CD4-positive, alpha-beta memory T cell (primary cell): ENCODE results near the gene TRIM10. TPM values are rescaled to one million over a fixed set of nuclear protein-coding genes. Genes with fewer than 3 reads are reported as not detected.
A peak's percentile ranks its signal among the peaks of the same experiment; 100 is the strongest.

ENCODE experiments used
- CTCF ChIA-PET: fragments of 350-600 bp; sonication (Branson Sonifier 250); formaldehyde crosslinking; loops from one replicate; lab custom pipeline; 2021; ENCODE audit warnings: inconsistent platforms; ENCODE audit not compliant: partially characterized antibody; lab: Charles Lee
- POLR2A ChIA-PET: fragments of 350-600 bp; sonication (Branson Sonifier 250); formaldehyde crosslinking; loops from one replicate; lab custom pipeline; 2021; ENCODE audit not compliant: partially characterized antibody; lab: Charles Lee
- DNase-seq, 5 donors: peaks; one replicate each; pipeline versions ENCODE4 v3.0.0 to v3.0.0-alpha.2; 2020 to 2022; ENCODE audit warnings: mixed read lengths in 1 of 5
- H3K27ac ChIP-seq: one replicate; pipeline ENCODE4 v1.7.0; 2013; ENCODE audit warnings: low read depth, low read length
- H3K27me3 ChIP-seq: 2 replicates; pipeline ENCODE4 v1.7.0; 2013; ENCODE audit warnings: mild to moderate bottlenecking, low read length, moderate library complexity; ENCODE audit not compliant: insufficient read depth
- H3K36me3 ChIP-seq: 2 replicates; pipeline ENCODE4 v1.7.0; 2013; ENCODE audit warnings: mild to moderate bottlenecking, low read length, moderate library complexity; ENCODE audit not compliant: insufficient read depth
- H3K4me1 ChIP-seq: 2 replicates; pipeline ENCODE4 v1.7.0; 2013; ENCODE audit warnings: mild to moderate bottlenecking, low read length, moderate library complexity; ENCODE audit not compliant: insufficient read depth
- H3K4me3 ChIP-seq, 2 donors: one replicate each; pipeline ENCODE4 v1.7.0; 2013; ENCODE audit warnings: low read length in 2 of 2, mild to moderate bottlenecking in 1 of 2
- H3K9me3 ChIP-seq, 2 donors: one replicate each; pipeline ENCODE4 v1.7.0; 2013; ENCODE audit warnings: low read length in 2 of 2, control low read depth in 1 of 2; ENCODE audit not compliant: control insufficient read depth in 1 of 2
- H3K27ac Mint-ChIP-seq, 7 donors: one replicate each; pipeline ENCODE4 v1.8.0; 2020 to 2021; ENCODE audit warnings: mixed read lengths in 7 of 7, mild to moderate bottlenecking in 6 of 7, inconsistent platforms in 3 of 7, moderate library complexity in 3 of 7
- H3K27me3 Mint-ChIP-seq, 2 donors: one replicate each; pipeline ENCODE4 v1.8.0; 2020 to 2021; ENCODE audit warnings: mixed read lengths in 2 of 2
- H3K36me3 Mint-ChIP-seq, 2 donors: one replicate each; pipeline ENCODE4 v1.8.0; 2020 to 2021; ENCODE audit warnings: mixed read lengths in 2 of 2, inconsistent platforms in 1 of 2, mild to moderate bottlenecking in 1 of 2
- H3K4me1 Mint-ChIP-seq, 4 donors: one replicate each; pipeline ENCODE4 v1.8.0; 2020 to 2021; ENCODE audit warnings: mixed read lengths in 4 of 4, mild to moderate bottlenecking in 1 of 4
- H3K4me3 Mint-ChIP-seq, 8 donors: one replicate each; pipeline ENCODE4 v1.8.0; 2020 to 2021; ENCODE audit warnings: mixed read lengths in 8 of 8, mild to moderate bottlenecking in 7 of 8, moderate library complexity in 6 of 8, inconsistent platforms in 3 of 8
- H3K9me3 Mint-ChIP-seq, 8 donors: one replicate each; pipeline ENCODE4 v1.8.0; 2020 to 2021; ENCODE audit warnings: mixed read lengths in 8 of 8, mild to moderate bottlenecking in 5 of 8, inconsistent platforms in 3 of 8, moderate library complexity in 1 of 8
- intact Hi-C: fragments of 100-400 bp; cut with micrococcal nuclease; formaldehyde crosslinking; loops from one replicate; pipeline ENCODE4 v1.15.1; 2023
- polyA plus RNA-seq, 2 donors: library from polyadenylated mRNA; unstranded; fragments of 300-500 nt; fragmentation: Illumina TruSeq; gene quantifications; one replicate each; pipeline ENCODE4 v1.2.3, GENCODE V29; 2021
- total RNA-seq, 2 experiments: library from RNA; stranded (reverse); gene quantifications; one replicate each; pipeline ENCODE4 v1.2.3, GENCODE V29; 2021

The TRIM10 gene
- total and polyA plus RNA-seq, 4 experiments from 2014 or later = not detected

GRCh38 chr6:30157581-30157980 lies 3.4 kb downstream of the TRIM10 start:
- Mint-ChIP-seq H3K27ac (no peak overlapping the region), H3K27me3 (peaks cover 17 to 49% of the 10 kb centered on the region in 2 donors), H3K4me3 (no peak overlapping the region), H3K9me3 (no peaks in the 10 kb centered on the region), H3K36me3 (no peaks in the 10 kb centered on the region), H3K4me1 (peaks cover 0 to 6% (median 4%) of the 10 kb centered on the region in 4 donors)
- POLR2A ChIA-PET = no interaction called here
- intact Hi-C loops = no loop called here
- Histone ChIP-seq H3K4me1 (no peaks in the 10 kb centered on the region), H3K9me3 (no peaks in the 10 kb centered on the region), H3K4me3 (no peak overlapping the region), H3K36me3 (no peaks in the 10 kb centered on the region), H3K27ac (no peak overlapping the region), H3K27me3 (no peaks in the 10 kb centered on the region)
- CTCF ChIA-PET = no interaction called here
- no peak for DNase-seq

GRCh38 chr6:30156774-30157173 lies 4.2 kb downstream of the TRIM10 start:
- Mint-ChIP-seq H3K27me3 (peaks cover 17 to 48% of the 10 kb centered on the region in 2 donors), H3K4me1 (peaks cover 0 to 2% (median 0%) of the 10 kb centered on the region in 4 donors), H3K27ac (no peak overlapping the region), H3K36me3 (no peaks in the 10 kb centered on the region), H3K9me3 (no peaks in the 10 kb centered on the region), H3K4me3 (no peak overlapping the region)
- Histone ChIP-seq H3K9me3 (no peaks in the 10 kb centered on the region), H3K4me3 (no peak overlapping the region), H3K27me3 (no peaks in the 10 kb centered on the region), H3K36me3 (no peaks in the 10 kb centered on the region), H3K27ac (no peak overlapping the region), H3K4me1 (no peaks in the 10 kb centered on the region)
- DNase-seq = no peak
- ChIA-PET CTCF (no interaction called here), POLR2A (no interaction called here)
- intact Hi-C loops = no loop called here

DNA sequence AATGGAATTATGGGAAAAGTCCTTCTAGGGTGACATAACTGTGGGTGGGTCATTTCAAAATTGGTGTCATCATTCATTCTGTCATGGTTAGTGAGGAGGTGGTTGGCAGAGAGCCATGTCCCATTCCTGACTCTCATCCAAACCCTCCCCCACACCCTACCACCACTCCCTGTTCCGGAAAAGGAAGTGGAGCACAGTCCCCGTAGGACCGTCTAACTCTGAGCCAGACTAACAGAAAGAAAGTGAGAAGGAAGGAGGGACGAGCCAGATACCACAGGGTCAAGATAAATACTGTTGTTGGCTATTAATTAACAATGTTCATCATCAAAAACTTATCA lies 4.8 kb downstream of the TRIM10 start:
- no peaks in the 10 kb centered on the region for H3K36me3 Mint-ChIP-seq
- POLR2A ChIA-PET = no interaction called here

GRCh38 chr6:30155520-30156261 lies 5.3 kb downstream of the TRIM10 start:
- H3K36me3 Mint-ChIP-seq = no peaks in the 10 kb centered on the region
- H3K4me3 ChIP-seq = no peak overlapping the region
- intact Hi-C loops = no loop called here
- no peaks in the 10 kb centered on the region for H3K27me3 ChIP-seq
- peaks cover 17 to 54% of the 10 kb centered on the region in 2 donors for H3K27me3 Mint-ChIP-seq
- no peak overlapping the region for H3K27ac ChIP-seq
- H3K9me3 ChIP-seq = no peaks in the 10 kb centered on the region
- no peak overlapping the region for H3K27ac Mint-ChIP-seq
- no peak overlapping the region for H3K4me3 Mint-ChIP-seq
- no peaks in the 10 kb centered on the region for H3K4me1 ChIP-seq
- H3K4me1 Mint-ChIP-seq = peaks cover 0 to 5% (median 0%) of the 10 kb centered on the region in 4 donors
- ChIA-PET POLR2A (no interaction called here), CTCF (no interaction called here)
- no peaks in the 10 kb centered on the region for H3K36me3 ChIP-seq
- DNase-seq = no peak
- no peaks in the 10 kb centered on the region for H3K9me3 Mint-ChIP-seq

More for the DNA sequence above, 4.8 kb downstream of the TRIM10 start:
- no peak overlapping the region for H3K4me3 ChIP-seq
- intact Hi-C loops = no loop called here
- H3K27ac ChIP-seq = no peak overlapping the region
- peaks cover 17 to 52% of the 10 kb centered on the region in 2 donors for H3K27me3 Mint-ChIP-seq
- peaks cover 0 to 5% (median 0%) of the 10 kb centered on the region in 4 donors for H3K4me1 Mint-ChIP-seq
- H3K4me3 Mint-ChIP-seq = no peak overlapping the region
- no peaks in the 10 kb centered on the region for H3K9me3 ChIP-seq
- CTCF ChIA-PET = no interaction called here
- no peaks in the 10 kb centered on the region for H3K4me1 ChIP-seq
- DNase-seq = no peak
- H3K27me3 ChIP-seq = no peaks in the 10 kb centered on the region
- no peak overlapping the region for H3K27ac Mint-ChIP-seq
- H3K36me3 ChIP-seq = no peaks in the 10 kb centered on the region
- H3K9me3 Mint-ChIP-seq = no peaks in the 10 kb centered on the region

DNA sequence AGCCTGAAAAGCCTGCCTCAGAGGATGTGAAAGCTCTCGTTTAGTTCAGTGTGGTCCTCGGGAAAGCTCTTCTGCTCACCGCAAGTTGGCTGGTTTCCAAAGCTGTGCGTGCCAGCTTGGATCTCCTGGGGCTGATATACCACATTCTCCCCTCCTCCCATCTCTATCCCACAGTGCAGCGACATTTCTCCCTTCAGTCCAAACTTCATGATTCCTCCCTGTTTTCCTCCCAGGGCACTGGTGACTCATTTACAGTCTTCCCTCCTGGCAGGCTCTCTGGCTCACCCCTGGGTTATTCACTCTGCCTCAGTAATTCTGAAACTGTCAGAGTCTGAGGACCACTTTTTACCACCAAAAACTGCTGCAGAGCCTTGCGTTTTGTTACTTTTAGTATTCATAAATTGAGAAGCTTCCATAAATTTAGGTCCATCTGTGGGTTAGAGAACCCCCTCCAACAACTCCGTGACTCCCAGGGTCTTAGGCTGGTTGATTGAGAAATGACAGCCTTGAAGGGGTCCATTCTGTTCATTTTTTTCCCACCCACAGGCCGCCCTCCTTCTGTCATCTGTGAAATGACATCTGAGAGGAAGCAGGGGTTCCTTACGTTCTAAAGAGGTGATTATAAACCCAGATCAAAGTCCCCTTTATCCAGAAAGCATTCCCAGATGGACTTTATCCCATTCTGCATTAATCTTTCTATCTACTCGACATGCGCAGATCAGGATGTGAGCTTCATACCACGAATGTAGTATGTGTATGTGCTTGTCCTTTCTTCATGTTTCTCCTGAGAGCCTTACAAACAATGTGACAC lies 6.1 kb downstream of the TRIM10 start:
- Mint-ChIP-seq H3K4me3 (no peak overlapping the region), H3K36me3 (no peaks in the 10 kb centered on the region), H3K9me3 (no peaks in the 10 kb centered on the region), H3K27me3 (peaks cover 23 to 60% of the 10 kb centered on the region in 2 donors), H3K27ac (peak overlapping the region in 1 of 7 donors; percentile 5), H3K4me1 (peaks cover 0 to 5% (median 0%) of the 10 kb centered on the region in 4 donors)
- no peak overlapping the region for H3K27ac ChIP-seq
- CTCF ChIA-PET = interaction anchor here (1.3 kb wide), 1 partner anchor 16 kb away, joined by 3 read pairs; no protein-coding TSS in a partner anchor
- no peaks in the 10 kb centered on the region for H3K4me1 ChIP-seq
- intact Hi-C loops = no loop called here
- H3K4me3 ChIP-seq = no peak overlapping the region
- no peak for DNase-seq
- no peaks in the 10 kb centered on the region for H3K36me3 ChIP-seq
- POLR2A ChIA-PET = no interaction called here
- H3K27me3 ChIP-seq = no peaks in the 10 kb centered on the region
- H3K9me3 ChIP-seq = no peaks in the 10 kb centered on the region

DNA sequence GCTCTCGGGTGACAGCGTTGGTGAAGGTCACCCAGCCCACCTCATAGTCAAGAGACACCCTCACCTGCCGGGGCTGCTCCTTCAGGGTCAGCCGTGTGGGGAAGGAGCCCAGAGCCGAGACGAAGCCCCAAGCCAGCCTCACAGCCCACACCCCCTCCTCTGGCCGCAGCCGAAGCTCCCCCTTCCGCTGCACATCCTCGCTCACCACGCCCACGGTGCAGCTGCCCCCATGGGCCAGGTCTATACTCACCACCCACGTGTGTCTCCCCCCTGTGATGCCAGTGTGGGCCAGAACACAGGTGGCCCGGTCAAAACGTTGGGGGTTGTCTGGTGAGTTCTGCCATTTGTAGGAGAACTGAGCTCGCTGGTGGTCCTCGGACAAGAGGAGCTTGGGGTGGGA lies 7.0 kb downstream of the TRIM10 start:
- H3K27ac Mint-ChIP-seq = no peak overlapping the region
- no peaks in the 10 kb centered on the region for H3K9me3 Mint-ChIP-seq
- peaks cover 23 to 56% of the 10 kb centered on the region in 2 donors for H3K27me3 Mint-ChIP-seq
- Histone ChIP-seq H3K9me3 (no peaks in the 10 kb centered on the region), H3K27me3 (no peaks in the 10 kb centered on the region), H3K4me1 (no peaks in the 10 kb centered on the region), H3K36me3 (no peaks in the 10 kb centered on the region), H3K27ac (no peak overlapping the region), H3K4me3 (no peak overlapping the region)
- no peak overlapping the region for H3K4me3 Mint-ChIP-seq
- peaks cover 0 to 5% (median 0%) of the 10 kb centered on the region in 4 donors for H3K4me1 Mint-ChIP-seq
- intact Hi-C loops = no loop called here
- ChIA-PET CTCF (interaction anchor here (1.3 kb wide), 1 partner anchor 17 kb away, joined by 3 read pairs; no protein-coding TSS in a partner anchor), POLR2A (no interaction called here)
- H3K36me3 Mint-ChIP-seq = no peaks in the 10 kb centered on the region
- no peak for DNase-seq

- Mint-ChIP-seq H3K27me3 (peaks cover 23 to 54% of the 10 kb centered on the region in 2 donors), H3K36me3 (no peaks in the 10 kb centered on the region), H3K4me1 (peaks cover 0 to 5% (median 0%) of the 10 kb centered on the region in 4 donors), H3K4me3 (no peak overlapping the region), H3K27ac (no peak overlapping the region), H3K9me3 (no peaks in the 10 kb centered on the region)
- no peak for DNase-seq
- no peaks in the 10 kb centered on the region for H3K27me3 ChIP-seq
- ChIA-PET POLR2A (no interaction called here), CTCF (no interaction called here)
- no peak overlapping the region for H3K27ac ChIP-seq
- no peaks in the 10 kb centered on the region for H3K9me3 ChIP-seq
- intact Hi-C loops = no loop called here
- no peaks in the 10 kb centered on the region for H3K36me3 ChIP-seq
- no peaks in the 10 kb centered on the region for H3K4me1 ChIP-seq
- H3K4me3 ChIP-seq = no peak overlapping the region
Observed at GRCh38 chr6:30152910-30153610, 8.0 kb downstream of the TRIM10 start.
